ENCODE data around the gene SIKE1. TPM values are rescaled to one million over a fixed set of nuclear protein-coding genes. Genes with fewer than 3 reads are reported as not detected.

The SIKE1 gene
- total RNA-seq, 1 experiment from 2014 or later = 60.7 TPM

GRCh38 chr1:114749835-114750234, 30.6 kb downstream of the SIKE1 start:
- H3K9me2 ChIP-seq (ENCODE audit: insufficient read depth) = no peaks in the 10 kb centered on the region
- no peak overlapping the region for H3K9ac ChIP-seq (ENCODE audit: low read length)
- H3K4me1 ChIP-seq (ENCODE audit: control insufficient read depth in 1 of 2, insufficient read depth in 2 of 2, low read length in 2 of 2) = no peaks in the 10 kb centered on the region
- intact Hi-C loops (cut with micrococcal nuclease) = loop anchor here (10.0 kb wide), 1 partner anchor 295 kb away; no protein-coding TSS in a partner anchor
- TF ChIP-seq SP1 (IDR thresholded peaks at IDR 0.05; ENCODE audit: low read depth) (no peak), ZBTB33 (IDR thresholded peaks at IDR 0.05; ENCODE audit: extremely low read depth, insufficient replicate concordance, low read length) (no peak), CEBPB (IDR thresholded peaks at IDR 0.05; ENCODE audit: low read depth) (no peak), YY1 (IDR thresholded peaks at IDR 0.05; ENCODE audit: extremely low read depth, insufficient replicate concordance, low read depth, low read length) (no peak), ZFX (IDR thresholded peaks at IDR 0.05) (no peak), SIN3A (IDR thresholded peaks at IDR 0.05; ENCODE audit: low read depth) (no peak), MAX (IDR thresholded peaks at IDR 0.05) (no peak), ELF1 (IDR thresholded peaks at IDR 0.05; ENCODE audit: borderline replicate concordance, low read depth) (no peak), EZH2phosphoT487 (IDR thresholded peaks at IDR 0.05; ENCODE audit: borderline replicate concordance) (no peak), TCF7L2 (IDR thresholded peaks at IDR 0.05; ENCODE audit: borderline replicate concordance, extremely low read depth, insufficient read depth, insufficient read length) (no peak), SRF (IDR thresholded peaks at IDR 0.05; ENCODE audit: low read depth) (no peak)
- TF ChIP-seq, protein P1, sequence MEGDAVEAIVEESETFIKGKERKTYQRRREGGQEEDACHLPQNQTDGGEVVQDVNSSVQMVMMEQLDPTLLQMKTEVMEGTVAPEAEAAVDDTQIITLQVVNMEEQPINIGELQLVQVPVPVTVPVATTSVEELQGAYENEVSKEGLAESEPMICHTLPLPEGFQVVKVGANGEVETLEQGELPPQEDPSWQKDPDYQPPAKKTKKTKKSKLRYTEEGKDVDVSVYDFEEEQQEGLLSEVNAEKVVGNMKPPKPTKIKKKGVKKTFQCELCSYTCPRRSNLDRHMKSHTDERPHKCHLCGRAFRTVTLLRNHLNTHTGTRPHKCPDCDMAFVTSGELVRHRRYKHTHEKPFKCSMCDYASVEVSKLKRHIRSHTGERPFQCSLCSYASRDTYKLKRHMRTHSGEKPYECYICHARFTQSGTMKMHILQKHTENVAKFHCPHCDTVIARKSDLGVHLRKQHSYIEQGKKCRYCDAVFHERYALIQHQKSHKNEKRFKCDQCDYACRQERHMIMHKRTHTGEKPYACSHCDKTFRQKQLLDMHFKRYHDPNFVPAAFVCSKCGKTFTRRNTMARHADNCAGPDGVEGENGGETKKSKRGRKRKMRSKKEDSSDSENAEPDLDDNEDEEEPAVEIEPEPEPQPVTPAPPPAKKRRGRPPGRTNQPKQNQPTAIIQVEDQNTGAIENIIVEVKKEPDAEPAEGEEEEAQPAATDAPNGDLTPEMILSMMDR (IDR thresholded peaks at IDR 0.05 in 2 of 3, conservative IDR thresholded peaks at IDR 0.05 in 1 of 3; ENCODE audit: borderline replicate concordance in 1 of 3, insufficient read depth in 1 of 3, low read depth in 2 of 3, low read length in 2 of 3) = no peak
- H4K20me1 ChIP-seq (ENCODE audit: insufficient read depth) = peaks cover 69% of the 10 kb centered on the region
- BruUV-seq (replicated peaks) = no TSS peak
- H3K4me3 ChIP-seq (replicated peaks in 1 of 2; ENCODE audit: low read depth in 1 of 2, low read length in 2 of 2) = no peak overlapping the region
- H3K36me3 ChIP-seq (ENCODE audit: control insufficient read depth in 1 of 2, insufficient read depth in 2 of 2, low read length in 2 of 2) = peaks cover 38 to 40% of the 10 kb centered on the region in 2 experiments
- no peak overlapping the region for H2AFZ ChIP-seq (ENCODE audit: low read depth, low read length, poor library complexity, severe bottlenecking)
- DNase-seq (ENCODE audit: low read depth, low spot score) = no peak
- CTCF ChIA-PET = no interaction called here
- ATAC-seq = no peak
- H3K79me2 ChIP-seq (ENCODE audit: insufficient read depth, low read length) = peaks cover 100% of the 10 kb centered on the region
- H3K4me2 ChIP-seq (ENCODE audit: low read length) = no peak overlapping the region
- H3K27me3 ChIP-seq (ENCODE audit: insufficient read depth, low read length) = no peaks in the 10 kb centered on the region
- H3K27ac ChIP-seq (ENCODE audit: low read depth, low read length) = no peak overlapping the region
- RAD21 ChIA-PET (ENCODE audit: low non-redundant PET in 1 of 2, low total read pairs in 2 of 2, uncharacterized antibody in 2 of 2, unreplicated experiment in 2 of 2) = no interaction called here
- no peaks in the 10 kb centered on the region for H3K9me3 ChIP-seq (ENCODE audit: control insufficient read depth in 1 of 2, insufficient read depth in 1 of 2, low read depth in 1 of 2, low read length in 2 of 2)
- POLR2A ChIA-PET = no interaction called here

All from HCT116 (cell line).